ENCODE results near the gene DISC1.

Gene DISC1

DNA sequence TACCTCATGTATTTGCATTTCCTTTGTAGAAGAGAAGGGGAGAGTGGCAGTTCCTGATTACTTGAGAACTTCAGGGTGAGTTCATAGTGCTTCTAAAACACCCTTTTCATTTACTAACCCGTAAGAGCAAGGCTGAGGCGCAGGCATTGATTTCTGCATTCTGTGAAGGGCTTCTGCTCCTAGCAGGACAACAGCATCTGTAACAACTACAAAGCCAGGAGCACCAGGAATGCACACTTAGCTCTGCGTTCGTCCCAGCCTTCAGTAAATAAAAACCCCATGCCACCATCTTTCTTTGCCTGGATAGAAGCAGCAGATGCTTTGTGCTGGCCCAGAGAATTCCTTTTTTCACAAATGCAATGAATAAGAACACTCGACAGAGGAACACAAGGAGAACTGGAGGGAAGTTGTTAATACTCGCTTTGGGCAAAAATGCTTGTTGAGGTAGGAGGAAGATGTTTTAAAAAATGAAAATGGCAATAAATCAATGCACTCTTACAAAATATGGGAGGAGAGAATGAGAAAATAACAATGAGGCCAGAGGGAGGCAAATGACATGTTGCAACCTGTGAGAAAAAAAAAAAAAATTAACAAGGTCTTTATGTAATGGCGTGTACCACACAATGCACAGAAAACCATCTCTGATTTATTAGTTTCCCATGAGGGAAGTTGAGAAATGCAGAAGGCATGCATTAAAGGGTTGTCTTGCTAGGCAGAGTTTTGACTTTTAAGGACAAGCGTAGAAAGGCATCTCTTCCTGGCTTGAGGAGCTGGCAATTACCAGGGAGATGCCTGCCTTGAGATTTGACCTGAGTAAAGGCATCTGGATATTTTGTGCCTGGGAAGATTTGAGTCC is 418.8 kb downstream of the DISC1 start:
- no peak for DNase-seq (ENCODE audit: low read depth)

DNA sequence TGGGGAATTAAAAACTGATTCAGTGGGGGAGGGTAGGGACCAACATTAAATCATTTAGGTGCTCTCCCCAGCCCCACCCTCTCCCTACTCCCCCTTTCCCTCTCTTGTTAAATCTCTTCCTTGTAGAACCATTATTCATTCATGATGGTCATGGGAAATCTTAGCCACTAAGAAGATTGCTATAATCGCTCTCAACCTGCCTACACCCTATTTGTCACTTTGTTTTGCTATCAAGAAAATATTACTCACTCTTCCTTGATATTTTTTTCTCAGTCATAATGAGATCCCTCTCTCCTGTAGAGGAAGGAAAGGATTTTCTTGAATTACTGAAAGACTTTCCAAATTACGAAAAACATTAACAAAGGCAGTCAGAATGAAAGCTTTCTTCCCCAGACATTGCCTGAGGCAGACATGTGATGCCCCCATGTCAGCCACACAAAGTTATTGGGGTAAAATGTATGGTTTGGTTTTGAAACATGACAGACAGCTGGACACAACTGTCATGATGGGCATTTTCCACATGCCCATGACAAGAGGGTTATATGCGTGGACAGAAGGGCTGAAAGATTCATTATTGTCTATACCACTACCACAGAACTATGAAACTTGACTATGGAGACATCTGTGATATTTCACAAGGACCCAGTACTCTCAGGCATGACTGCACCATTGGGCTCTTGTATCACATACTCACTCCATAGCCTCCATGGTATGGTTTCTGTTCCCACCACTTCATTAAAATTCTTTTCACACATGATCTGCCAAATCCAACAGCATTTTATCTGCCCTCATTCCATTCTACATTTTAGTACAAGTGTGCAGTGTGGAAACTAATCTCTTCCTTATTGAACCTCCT is 420.1 kb downstream of the DISC1 start:
- DNase-seq (ENCODE audit: low read depth) = no peak

GRCh38 chr1:232047473-232047872 is 420.9 kb downstream of the DISC1 start:
- no peak for DNase-seq (ENCODE audit: low read depth)

DNA sequence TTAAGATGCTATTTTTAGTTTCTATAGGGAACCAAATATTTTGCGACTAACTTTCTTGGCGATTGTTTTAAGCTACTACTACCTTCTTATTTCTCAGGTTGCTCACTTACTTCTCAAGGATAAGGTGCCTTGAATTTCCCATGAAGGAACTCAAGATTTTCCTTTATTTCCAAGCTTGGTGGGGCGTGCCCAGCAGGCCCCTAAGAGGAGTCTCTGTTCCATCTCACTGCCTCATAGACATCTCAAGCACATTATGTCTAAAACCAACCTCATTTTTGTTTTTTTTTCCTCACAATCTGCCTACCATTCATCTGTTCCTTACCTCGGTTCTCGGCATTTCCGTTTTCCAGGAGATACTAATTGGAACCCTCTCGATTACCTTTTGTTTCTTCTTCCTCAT is 421.9 kb downstream of the DISC1 start:
- no peak for DNase-seq (ENCODE audit: low read depth)

DNA sequence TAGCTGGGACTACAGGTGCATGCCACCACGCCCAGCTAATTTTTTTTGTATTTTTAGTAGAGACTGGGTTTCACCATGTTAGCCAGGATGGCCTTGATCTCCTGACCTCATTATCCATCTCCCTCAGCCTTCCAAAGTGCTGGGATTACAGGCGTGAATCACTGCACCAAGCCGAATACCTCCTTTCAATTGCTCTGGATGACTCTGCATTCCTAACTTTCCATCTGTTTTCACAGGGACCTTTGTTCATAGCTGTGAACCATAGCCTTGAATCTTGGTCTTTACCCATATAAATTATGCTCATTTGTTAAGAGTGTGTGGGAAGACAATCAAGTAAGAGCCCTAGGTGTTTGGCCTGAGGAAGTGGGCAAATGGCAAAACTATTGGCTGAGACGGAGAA is 422.7 kb downstream of the DISC1 start:
- DNase-seq (ENCODE audit: low read depth) = no peak

GRCh38 chr1:232057217-232057895 is 430.8 kb downstream of the DISC1 start:
- DNase-seq (ENCODE audit: low read depth) = no peak

DNA sequence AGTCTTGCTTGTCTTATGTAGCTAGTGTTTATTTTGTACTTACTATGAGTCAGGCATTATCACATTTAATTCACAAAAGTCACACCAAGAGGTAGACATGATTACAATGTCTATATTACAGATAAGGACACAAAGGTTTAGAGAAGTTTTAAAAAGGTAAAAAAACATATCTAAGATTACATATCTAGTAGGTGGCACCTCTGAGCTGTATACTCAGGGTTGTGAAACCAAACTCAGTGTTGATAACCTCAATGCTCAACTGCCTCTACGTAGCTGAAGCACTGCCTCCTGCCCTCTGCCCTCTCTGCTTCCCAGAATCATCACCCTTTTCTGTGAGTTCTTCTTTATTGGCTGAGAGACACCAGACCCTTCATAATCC is 431.3 kb downstream of the DISC1 start:
- DNase-seq (ENCODE audit: low read depth) = no peak

- DNase-seq (ENCODE audit: low read depth) = no peak
Observed at GRCh38 chr1:232059726-232060374, 433.3 kb downstream of the DISC1 start.

- no peak for DNase-seq (ENCODE audit: low read depth)
Observed at GRCh38 chr1:232062967-232063366, 436.4 kb downstream of the DISC1 start.

- DNase-seq (ENCODE audit: low read depth) = no peak
Observed at GRCh38 chr1:232066521-232066920, 439.9 kb downstream of the DISC1 start.

- no peak for DNase-seq (ENCODE audit: low read depth)
Observed at GRCh38 chr1:232074265-232074664, 447.7 kb downstream of the DISC1 start.

DNA sequence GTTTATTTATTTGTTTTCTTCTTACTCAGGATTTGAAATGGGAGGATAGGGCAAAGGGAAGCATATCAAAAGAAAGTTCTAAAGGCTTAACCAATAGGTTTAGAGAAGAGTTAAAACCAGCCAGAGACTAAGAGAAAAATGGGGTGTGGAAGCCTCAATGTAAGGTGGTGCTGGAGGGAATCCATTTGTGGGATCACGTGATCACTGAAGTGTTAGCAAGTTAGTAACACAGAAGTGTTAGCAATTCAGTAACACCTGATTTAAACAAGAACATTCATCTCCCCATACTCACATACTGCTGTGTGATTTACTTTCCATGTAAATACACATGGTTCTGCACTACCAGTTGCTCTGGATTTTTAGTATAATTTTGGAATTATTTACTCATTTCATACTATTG is 451.2 kb downstream of the DISC1 start:
- no peak for DNase-seq (ENCODE audit: low read depth)

GRCh38 chr1:232084584-232085223 is 458.1 kb downstream of the DISC1 start:
- no peak for DNase-seq (ENCODE audit: low read depth)

DNA sequence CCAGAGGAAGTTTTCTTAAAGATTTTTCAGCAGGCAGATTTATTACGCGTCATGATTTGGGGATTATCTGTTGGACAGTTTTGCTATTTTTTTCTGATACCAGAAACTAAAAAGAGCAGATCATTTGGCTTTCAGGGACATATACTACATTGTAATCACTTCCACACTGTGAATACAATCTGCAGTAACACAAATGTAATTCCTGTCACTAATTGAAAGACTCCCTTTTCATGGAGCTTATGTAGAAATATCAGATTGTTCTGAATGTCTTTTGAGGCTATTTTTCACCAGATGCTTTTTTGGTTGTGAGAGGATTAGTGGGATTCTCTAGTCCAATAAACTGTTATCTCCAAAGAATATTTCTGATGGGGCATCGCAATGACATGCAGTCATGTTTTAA is 464.2 kb downstream of the DISC1 start:
- no peak for DNase-seq (ENCODE audit: low read depth)

Data from activated T-cell treated with anti-CD3 and anti-CD28 coated beads for 48 hours (primary cell).